Ovary (tissue), 1 donor: ENCODE results near the gene ARHGEF6.

Experiments
- EP300 ChIP-seq: sonication (generic); formaldehyde crosslinking; IDR thresholded peaks from one replicate; pipeline ENCODE4 v1.6.1; 2017; ENCODE audit warnings: antibody characterized with exemption
- POLR2A ChIP-seq: fragments of 450-650 bp; IDR thresholded peaks from one replicate; pipeline ENCODE4 v1.6.1; 2017; ENCODE audit warnings: antibody characterized with exemption, mild to moderate bottlenecking, moderate library complexity

GRCh38 chrX:136779346-136779781 lies 1.4 kb downstream of the ARHGEF6 start:
- TF ChIP-seq EP300 (no peak), POLR2A (no peak)
